MG63 (cell line): ENCODE results near the gene KIRREL3. TPM values are rescaled to one million over a fixed set of nuclear protein-coding genes. Genes with fewer than 3 reads are reported as not detected.

Experiments used
- DNase-seq: peaks from one replicate; pipeline ENCODE4 v3.0.0-alpha.2; 2020
- H3K27me3 ChIP-seq: fragments of 250-450 bp; sonication (Bioruptor Pico); 2 replicates; pipeline ENCODE4 v1.5.1; 2020; ENCODE audit warnings: mild to moderate bottlenecking, moderate library complexity
- H3K36me3 ChIP-seq: fragments of 250-450 bp; sonication (Bioruptor Pico); 2 replicates; pipeline ENCODE4 v1.5.1; 2020; ENCODE audit warnings: mild to moderate bottlenecking, moderate library complexity
- H3K4me3 ChIP-seq: fragments of 250-450 bp; sonication (Bioruptor Pico); 2 replicates; pipeline ENCODE4 v1.5.1; 2020; ENCODE audit warnings: mild to moderate bottlenecking, moderate library complexity
- H3K9me3 ChIP-seq: fragments of 250-450 bp; sonication (Bioruptor Pico); 2 replicates; pipeline ENCODE4 v1.5.1; 2020; ENCODE audit warnings: mild to moderate bottlenecking, moderate library complexity
- total RNA-seq: library from RNA; depleted of rRNA; stranded (reverse); fragments of >200 nt; shearing (Covaris generic); gene quantifications from 2 replicates; pipeline ENCODE4 v1.2.3, GENCODE V29; 2014; ENCODE audit warnings: low replicate concordance

The KIRREL3 gene
- total RNA-seq, 1 experiment from 2014 or later, result 11.7 TPM

DNA sequence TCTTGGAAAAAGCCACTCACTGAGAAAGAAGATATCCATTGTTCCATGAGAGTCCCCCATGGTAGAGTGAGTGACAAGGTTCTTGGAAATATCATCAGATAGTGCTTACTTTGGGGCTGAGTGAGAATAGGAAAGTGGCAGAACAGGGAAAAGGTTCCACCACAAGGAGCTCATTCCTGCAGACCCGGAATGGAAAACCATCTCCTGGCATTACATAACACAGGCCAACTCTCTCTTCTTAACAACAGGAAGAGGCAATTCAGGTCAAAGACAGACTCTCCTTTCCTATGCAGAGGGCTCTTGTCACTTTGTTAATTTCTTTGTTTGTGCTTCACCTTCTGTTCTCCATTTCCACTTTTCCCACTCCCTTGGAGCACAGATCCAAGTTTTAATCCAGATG lies 259.7 kb downstream of the KIRREL3 start:
- no peak overlapping the region for H3K4me3 ChIP-seq
- no peaks in the 10 kb centered on the region for H3K9me3 ChIP-seq
- DNase-seq, result no peak
- H3K27me3 ChIP-seq, result no peaks in the 10 kb centered on the region
- no peaks in the 10 kb centered on the region for H3K36me3 ChIP-seq

DNA sequence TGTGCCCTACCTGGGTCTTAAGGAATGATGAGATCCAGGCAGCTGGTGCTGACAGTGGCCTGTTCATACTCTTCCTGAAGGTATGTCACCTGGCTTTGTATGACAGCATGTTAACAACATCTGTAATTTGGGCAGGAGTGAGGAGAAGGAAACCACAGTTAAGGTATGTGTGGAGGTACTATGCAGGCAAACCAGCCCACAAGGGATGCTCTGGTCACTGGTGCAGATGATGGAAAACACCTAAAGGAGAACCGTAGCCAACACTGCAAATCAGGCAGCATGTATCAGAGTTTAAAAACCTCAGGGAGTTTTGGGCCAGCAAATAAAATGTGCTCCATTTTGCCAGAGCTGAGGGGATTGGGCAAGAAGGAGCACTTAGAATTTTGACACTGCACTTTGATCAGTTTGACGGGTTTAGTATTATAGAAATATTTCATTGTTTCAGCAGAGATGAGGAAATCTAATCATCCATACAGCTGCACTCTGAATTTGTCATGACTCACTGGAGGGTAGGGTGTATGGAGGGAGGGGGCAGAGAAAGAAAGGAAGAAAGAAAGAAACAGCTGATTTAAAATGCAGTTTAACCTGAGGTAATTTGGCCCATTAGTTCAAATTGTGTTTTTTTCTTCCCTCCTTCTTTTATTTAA lies 260.9 kb downstream of the KIRREL3 start:
- Histone ChIP-seq H3K27me3 (no peaks in the 10 kb centered on the region), H3K9me3 (no peaks in the 10 kb centered on the region), H3K36me3 (no peaks in the 10 kb centered on the region), H3K4me3 (no peak overlapping the region)
- DNase-seq, result no peak

DNA sequence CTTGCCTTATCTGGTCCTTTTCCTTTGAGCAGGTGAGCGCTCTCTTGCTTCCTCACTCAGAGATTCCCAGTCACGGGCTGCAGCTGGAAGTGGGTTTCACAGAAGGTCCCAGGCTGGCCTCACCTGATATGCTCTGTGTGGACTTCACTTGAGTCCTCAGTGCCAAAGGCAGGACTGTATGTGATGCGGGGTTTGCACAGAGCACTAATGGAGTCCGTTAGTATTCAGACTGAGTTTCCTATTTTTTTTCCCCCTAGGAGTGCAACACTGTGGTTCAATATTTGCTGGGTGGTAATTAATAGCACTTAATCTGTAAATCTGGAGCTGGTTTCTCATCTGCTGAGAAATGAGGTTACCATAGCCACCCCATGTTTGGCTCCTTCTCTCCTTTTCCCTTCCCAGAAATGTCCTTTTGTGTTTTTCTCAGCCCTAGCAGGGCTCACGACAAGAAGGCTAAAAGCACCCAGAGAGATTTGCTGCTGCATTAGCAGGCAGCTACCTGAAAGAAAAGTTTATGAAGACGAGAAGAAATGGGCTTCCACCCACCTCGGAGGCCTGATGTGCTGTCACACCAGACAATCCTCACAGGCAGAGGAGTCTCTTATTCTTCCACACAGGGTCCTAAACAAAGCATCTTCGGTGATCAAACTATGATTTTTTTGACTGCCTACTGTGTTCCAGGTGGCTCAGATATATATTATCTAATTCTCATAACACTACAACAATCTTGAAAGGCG lies 262.1 kb downstream of the KIRREL3 start:
- DNase-seq, result no peak
- Histone ChIP-seq H3K4me3 (no peak overlapping the region), H3K27me3 (no peaks in the 10 kb centered on the region), H3K36me3 (no peaks in the 10 kb centered on the region), H3K9me3 (no peaks in the 10 kb centered on the region)

DNA sequence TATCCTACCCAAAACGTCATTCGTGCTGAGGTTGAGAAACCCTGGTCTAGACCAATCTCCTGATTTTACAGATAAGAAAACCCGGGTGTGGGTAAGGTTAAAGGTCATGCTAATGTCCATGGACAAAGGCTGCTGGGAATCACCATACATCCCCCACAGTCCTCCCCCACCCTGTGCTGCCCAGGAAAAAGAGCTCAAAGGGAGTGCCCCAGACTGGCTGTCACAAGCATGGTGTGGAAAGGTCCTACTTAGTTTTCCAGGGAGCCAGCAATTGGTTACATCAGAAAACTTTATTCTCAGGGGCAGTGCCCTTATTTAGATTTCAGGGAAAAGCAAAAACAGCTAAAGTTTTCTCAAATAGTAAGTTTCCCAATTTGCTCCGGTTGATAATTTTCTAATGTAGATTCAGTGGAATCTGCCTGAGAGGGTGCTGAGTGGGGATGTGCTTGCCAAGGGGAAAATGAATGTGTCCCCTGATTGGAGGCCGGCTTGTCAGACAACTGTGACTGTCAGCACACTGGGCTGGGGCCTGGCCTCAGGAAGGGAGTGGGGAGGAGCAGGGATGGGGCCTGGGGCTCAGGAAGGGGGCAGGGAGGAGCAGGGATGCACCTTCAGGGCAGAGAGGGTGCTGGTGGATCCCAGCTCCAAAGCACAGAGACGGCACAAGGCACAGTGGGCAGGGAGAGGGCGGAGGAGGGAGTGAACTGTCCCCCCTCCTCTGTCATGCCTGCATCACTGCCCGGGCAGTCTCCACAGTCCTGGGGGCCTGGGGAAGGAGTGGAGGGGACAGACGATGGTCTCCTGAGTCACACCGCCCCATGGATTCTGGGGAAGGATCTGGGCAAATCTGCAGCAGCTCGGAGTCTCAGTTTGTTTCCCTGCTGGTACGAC lies 263.6 kb downstream of the KIRREL3 start:
- Histone ChIP-seq H3K27me3 (no peaks in the 10 kb centered on the region), H3K4me3 (no peak overlapping the region), H3K36me3 (no peaks in the 10 kb centered on the region), H3K9me3 (no peaks in the 10 kb centered on the region)
- DNase-seq, result no peak

DNA sequence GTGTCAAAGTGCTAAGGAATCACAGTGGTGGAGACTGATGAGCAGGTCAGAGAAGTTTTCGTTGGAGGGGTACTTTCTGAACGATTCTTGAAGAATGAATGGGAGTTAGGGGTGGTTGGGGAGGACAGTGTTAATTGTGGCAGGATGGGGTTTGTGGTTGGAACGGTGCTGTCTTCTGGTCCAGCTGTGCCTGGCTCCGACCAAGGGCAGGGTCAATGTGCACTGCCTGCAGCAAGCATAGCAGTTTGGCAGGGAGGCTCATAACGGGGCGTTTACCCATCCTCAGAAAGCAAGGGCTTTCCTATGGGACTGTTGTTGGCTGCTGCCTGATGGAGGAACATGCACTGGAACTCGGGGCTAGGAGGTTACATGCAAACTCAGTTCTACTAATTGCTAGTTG lies 265.8 kb downstream of the KIRREL3 start:
- no peak for DNase-seq
- no peaks in the 10 kb centered on the region for H3K27me3 ChIP-seq
- no peaks in the 10 kb centered on the region for H3K36me3 ChIP-seq
- no peaks in the 10 kb centered on the region for H3K9me3 ChIP-seq
- H3K4me3 ChIP-seq, result no peak overlapping the region

DNA sequence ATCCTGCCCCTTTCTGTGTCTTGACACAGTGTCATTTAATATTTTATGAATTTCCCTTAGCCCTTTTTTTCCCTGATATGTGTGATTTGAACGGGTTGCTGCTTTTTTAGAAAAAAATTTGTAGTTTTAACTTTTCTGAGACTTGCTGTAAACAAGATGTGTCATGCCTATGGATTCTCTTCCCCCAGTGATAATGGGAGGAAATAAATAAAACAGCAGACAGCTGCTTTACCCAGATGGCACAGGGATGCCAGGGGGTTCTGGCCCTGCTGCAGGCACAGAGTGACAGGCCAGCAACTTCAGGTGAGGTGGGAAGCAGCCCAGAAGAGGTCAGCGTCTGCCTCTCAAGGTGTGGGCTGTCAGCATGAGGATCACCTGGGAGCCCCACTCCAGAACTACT lies 266.9 kb downstream of the KIRREL3 start:
- Histone ChIP-seq H3K4me3 (no peak overlapping the region), H3K9me3 (no peaks in the 10 kb centered on the region), H3K36me3 (no peaks in the 10 kb centered on the region), H3K27me3 (no peaks in the 10 kb centered on the region)
- no peak for DNase-seq

DNA sequence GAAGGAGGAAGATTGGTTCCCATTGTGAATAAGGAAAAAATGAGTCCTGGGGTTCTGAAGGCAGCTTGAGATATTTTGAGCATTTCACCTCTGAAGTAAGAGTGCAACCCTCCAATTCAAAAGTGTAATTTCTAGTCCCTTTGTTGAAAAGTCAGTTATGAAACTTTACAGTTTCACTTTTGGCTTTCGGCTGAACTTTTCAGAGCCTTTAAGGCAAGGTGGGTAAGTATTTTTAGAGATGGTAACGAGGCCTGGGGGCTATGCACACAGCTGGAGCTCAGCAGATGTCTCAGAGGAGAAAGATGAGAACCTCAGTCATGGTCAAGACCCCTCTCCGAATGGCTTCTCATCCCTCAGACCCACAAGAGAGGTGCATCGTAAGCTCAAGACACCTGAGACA lies 267.6 kb downstream of the KIRREL3 start:
- no peaks in the 10 kb centered on the region for H3K9me3 ChIP-seq
- no peak for DNase-seq
- no peaks in the 10 kb centered on the region for H3K36me3 ChIP-seq
- H3K4me3 ChIP-seq, result no peak overlapping the region
- no peaks in the 10 kb centered on the region for H3K27me3 ChIP-seq

DNA sequence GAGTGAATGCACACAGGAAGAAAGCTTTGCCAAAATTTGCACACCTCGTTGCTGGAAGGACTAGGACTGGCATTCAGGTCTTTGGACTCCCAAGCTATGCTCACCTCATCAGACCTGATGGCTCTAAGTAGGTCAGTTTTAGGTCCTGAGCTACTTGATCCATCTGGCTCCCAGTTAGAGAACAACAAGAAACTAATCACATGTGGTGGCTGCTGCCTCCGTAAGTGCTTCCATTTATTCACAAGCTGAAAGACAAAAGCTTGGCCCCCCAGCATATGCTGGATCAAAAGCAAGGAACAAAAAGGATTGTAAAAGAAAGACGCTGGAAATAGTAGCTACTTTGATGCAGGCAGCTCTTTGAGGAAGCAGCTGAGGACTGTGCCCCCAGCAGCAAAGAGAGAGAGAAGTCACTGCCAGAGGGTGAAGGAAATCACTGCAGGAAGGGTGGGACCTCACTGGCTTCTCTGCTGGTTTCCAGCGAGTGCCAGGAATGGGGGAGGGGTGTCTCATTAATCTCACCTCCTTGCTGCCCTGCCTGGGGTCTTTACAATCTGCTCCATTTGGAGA lies 268.9 kb downstream of the KIRREL3 start:
- H3K27me3 ChIP-seq, result no peaks in the 10 kb centered on the region
- H3K36me3 ChIP-seq, result no peaks in the 10 kb centered on the region
- H3K4me3 ChIP-seq, result no peak overlapping the region
- H3K9me3 ChIP-seq, result no peaks in the 10 kb centered on the region
- DNase-seq, result no peak

DNA sequence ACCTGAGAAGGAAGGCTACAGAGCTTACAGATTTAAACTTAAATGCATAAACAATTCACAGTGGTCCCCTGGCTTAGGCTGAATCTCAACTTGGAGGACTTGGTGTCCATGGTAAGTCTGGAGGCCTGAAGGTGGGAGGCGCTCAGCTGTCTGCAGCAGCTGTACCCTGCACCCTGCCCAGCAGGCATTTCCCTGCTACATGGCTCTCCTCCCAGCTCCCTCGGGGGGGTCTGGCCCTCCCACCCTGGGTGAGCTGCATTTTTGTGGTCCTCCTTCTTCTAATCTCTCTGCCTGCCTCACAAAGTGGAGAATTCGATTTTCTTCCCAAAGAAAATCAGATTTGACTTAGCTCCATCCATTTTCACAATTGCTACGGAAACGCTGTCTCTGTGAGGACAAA lies 273.2 kb downstream of the KIRREL3 start:
- DNase-seq, result no peak
- Histone ChIP-seq H3K36me3 (no peaks in the 10 kb centered on the region), H3K27me3 (no peaks in the 10 kb centered on the region), H3K9me3 (no peaks in the 10 kb centered on the region), H3K4me3 (no peak overlapping the region)

DNA sequence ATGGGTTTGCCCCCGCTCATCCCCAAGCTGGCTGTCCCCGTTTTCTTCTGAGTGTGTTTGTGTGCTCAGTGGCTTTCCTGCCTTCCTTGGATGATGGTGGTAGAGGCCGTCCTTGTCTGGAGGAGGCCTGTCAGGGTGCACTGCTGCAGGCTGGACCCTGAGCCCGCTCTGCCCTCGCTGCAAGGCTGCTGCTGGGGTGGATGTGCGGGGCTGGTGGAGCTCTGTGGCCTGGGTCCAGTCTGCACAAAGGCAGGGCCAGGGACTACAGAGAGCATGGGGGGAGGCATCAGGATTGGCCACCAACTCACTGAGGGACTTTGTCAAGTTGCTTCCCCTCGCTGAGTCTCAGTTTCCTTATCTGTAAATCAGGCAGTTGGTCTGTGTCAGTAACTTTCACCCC lies 275.0 kb downstream of the KIRREL3 start:
- H3K36me3 ChIP-seq, result no peaks in the 10 kb centered on the region
- H3K9me3 ChIP-seq, result no peaks in the 10 kb centered on the region
- H3K4me3 ChIP-seq, result no peak overlapping the region
- no peak for DNase-seq
- no peaks in the 10 kb centered on the region for H3K27me3 ChIP-seq

DNA sequence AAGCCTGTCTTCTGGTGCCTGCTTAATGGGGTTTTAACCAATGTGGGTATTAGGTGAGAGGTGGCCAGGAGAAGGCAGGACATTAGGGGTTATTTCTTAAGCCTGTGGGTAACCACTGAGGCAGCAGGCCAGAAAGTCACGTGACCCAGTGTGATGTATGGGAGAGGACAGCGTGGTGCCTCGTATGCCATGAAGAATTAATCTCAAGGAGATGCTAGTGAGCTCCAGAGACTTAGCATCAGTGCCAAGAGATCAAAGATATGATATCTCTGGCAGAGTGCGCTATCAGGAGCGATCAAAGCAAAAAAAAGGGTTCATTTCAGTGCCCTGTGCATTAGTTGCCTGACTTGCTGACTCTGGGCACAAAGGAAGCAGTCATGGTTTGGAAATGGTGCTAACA lies 275.5 kb downstream of the KIRREL3 start:
- no peaks in the 10 kb centered on the region for H3K9me3 ChIP-seq
- no peak overlapping the region for H3K4me3 ChIP-seq
- no peaks in the 10 kb centered on the region for H3K36me3 ChIP-seq
- DNase-seq, result no peak
- H3K27me3 ChIP-seq, result no peaks in the 10 kb centered on the region

DNA sequence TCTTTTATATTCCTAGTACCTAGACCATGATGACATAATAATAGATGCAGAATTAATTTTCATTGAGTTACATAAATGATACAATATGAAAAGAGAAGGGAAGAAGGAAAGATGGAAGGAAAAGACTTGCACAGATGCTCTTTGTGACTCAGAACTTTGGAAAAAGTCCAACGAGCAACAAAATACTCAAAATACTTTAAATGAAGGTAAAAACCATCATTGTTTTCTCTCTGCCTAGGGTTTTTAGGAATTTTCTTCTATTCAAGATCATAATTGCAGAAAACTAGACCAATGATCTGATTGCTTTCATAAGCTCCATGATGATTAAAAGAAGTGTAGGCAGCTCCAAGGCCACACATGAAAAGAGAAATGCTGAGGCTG lies 276.9 kb downstream of the KIRREL3 start:
- Histone ChIP-seq H3K4me3 (no peak overlapping the region), H3K36me3 (no peaks in the 10 kb centered on the region), H3K27me3 (no peaks in the 10 kb centered on the region), H3K9me3 (no peaks in the 10 kb centered on the region)
- DNase-seq, result no peak

DNA sequence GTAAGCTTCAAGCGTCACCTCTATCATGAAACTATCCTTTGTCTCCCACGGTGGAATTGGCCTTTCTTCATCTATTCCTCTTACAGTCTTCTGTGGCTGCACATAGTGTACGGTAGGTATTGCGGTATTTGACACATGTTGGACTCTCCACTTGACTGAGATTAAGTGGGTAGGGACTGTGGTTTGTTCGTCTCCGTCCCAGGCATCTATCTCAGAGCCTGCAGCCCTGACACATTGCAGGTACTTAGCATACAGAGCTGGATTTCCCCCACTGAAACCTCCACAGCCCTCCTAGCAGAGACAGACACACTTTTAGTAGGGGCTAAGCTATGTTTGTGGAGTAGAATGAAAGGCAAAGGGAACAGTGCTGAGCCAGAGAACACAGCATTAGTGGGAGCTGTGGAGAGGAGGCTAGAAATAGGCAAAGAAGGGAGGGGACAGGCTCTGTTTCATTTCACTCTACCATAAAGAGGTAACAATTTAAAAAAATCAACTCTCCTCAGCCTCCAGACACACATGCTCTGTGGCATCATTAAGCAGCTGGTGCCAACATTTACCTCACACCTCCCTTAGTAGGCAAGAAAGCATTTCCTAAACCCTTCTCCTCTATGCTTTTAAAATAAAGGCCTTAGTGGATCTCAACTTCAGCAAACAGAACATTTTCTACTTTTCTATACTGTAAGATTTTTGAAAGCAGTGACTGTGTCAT lies 277.5 kb downstream of the KIRREL3 start:
- DNase-seq, result no peak
- H3K9me3 ChIP-seq, result no peaks in the 10 kb centered on the region
- no peak overlapping the region for H3K4me3 ChIP-seq
- H3K36me3 ChIP-seq, result no peaks in the 10 kb centered on the region
- no peaks in the 10 kb centered on the region for H3K27me3 ChIP-seq

DNA sequence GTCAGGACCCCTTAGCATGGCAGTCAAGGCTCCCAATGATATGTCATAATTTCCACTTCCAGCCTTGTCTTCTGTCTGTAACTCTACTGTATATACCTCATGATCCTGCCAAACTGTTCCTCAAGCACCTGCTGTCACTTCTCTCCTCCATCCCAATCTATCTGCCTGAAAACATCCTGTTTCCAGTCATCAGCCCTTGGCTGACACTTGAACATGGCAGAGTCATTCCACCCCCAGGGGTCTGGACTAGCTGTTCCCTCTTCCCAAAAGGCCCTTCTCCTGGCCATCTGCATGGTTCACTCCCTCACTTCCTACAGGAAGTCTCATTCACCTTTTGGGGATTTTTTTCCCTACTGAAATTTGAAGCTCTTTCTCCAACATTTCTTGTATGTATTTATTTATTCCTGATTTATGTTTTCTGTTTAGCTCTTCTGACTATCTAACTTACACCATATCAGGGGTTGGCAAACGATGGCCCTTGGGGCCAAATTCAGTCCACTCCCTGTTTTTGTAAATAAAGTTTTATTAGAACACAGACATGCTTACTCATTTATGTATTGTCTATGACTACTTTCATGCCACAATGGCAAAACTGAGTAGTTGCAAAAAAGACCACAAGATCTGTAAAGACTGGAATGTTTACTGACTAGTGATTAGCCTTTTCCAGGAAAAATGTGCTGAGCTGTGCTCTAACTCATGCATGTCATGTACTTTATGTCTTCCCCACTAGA lies 278.4 kb downstream of the KIRREL3 start:
- H3K27me3 ChIP-seq, result no peaks in the 10 kb centered on the region
- no peaks in the 10 kb centered on the region for H3K36me3 ChIP-seq
- H3K9me3 ChIP-seq, result no peaks in the 10 kb centered on the region
- H3K4me3 ChIP-seq, result no peak overlapping the region
- DNase-seq, result no peak

DNA sequence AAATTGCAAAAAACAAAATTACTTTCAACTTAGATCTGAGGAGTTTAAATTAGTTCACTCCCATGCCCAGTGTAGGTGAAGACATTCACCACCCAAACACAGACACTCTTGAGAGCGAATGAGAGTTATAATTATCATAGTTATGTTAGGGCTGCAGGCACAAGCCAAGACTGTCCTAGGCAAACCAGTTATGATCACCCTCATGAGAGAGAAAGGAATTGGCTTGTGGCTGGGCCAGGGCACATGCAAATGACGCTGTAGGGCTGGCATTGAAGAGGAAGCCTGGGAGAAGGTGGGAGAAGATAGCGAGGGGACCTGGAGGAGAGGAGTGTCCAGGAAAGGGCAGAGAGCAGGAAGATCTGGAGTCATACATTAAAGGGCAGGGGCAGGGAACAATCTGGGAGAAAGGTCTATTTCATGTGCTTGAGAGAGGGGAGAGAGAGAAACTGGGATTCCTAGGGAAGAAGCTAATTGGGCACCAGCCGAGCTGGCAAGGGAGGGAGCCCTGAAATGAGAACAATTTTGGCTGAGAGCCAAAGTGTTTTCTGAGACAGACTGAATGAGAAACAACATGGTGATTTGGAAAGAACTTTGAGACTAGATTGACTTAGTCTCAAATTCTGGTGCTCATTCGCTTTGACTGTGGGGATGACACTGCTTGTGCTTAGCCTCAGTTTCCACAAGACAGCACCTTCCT lies 279.9 kb downstream of the KIRREL3 start:
- H3K27me3 ChIP-seq, result no peaks in the 10 kb centered on the region
- H3K9me3 ChIP-seq, result no peaks in the 10 kb centered on the region
- DNase-seq, result peak; percentile 59
- no peak overlapping the region for H3K4me3 ChIP-seq
- H3K36me3 ChIP-seq, result no peaks in the 10 kb centered on the region

DNA sequence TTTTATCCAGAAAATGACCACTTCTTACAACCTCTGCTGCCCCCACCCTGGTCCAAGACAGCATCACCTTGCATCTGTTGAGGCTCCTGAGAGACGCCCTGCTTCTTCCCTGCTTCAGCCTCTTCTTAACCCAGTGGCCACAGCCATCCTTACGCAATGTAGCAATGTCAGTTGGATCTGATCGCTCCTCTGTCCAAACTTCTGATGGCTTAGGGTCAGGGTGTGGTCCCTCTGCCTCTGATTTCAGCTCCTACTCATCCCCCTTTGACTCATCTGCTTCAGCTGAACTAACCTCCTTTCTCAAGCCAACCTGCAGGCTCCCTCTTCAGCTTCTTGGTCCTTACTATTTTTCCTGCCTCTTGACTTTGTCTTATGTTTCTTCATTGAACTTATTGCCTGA lies 280.8 kb downstream of the KIRREL3 start:
- Histone ChIP-seq H3K27me3 (no peaks in the 10 kb centered on the region), H3K4me3 (no peak overlapping the region), H3K9me3 (no peaks in the 10 kb centered on the region), H3K36me3 (no peaks in the 10 kb centered on the region)
- peak; percentile 31 for DNase-seq
